MV-4-11 (cell line): ENCODE data around the gene SMARCD2.
"Not testable (repeated sequence)": the region's sequence is repeated elsewhere in the genome, so short reads cannot be mapped to it uniquely, and the experiment has no call there.

Source experiments
- DNase-seq: peaks from one replicate; lab custom pipeline; 2025; lab: John Stamatoyannopoulos, UW

SMARCD2 gene

GRCh38 chr17:63842540-63843386 is at the start of gene SMARCD2:
TSS of gene SMARCD2 (minus strand) at chr17:63842685. CDS start at chr17:63842674, 11 bp downstream.
- peak; percentile 98 for DNase-seq

- peak; percentile 48 for DNase-seq
These were observed 46.8 kb upstream of the SMARCD2 start for GRCh38 chr17:63889026-63889848.

- DNase-seq, result not testable (repeated sequence)
These were observed 42.6 kb upstream of the SMARCD2 start for GRCh38 chr17:63885119-63885518.

GRCh38 chr17:63882626-63883126 is 40.2 kb upstream of the SMARCD2 start:
- DNase-seq, result not testable (repeated sequence)

GRCh38 chr17:63881935-63882601 is 39.6 kb upstream of the SMARCD2 start, which contains the start of gene GH2:
TSS of gene GH2 (minus strand) at chr17:63881944. CDS start at chr17:63881801, 143 bp downstream.
- DNase-seq, result no peak

GRCh38 chr17:63881337-63881736 is 38.9 kb upstream of the SMARCD2 start:
- DNase-seq, result not testable (repeated sequence)

- no peak for DNase-seq
These were observed 38.2 kb upstream of the SMARCD2 start for GRCh38 chr17:63880706-63881105.

- not testable (repeated sequence) for DNase-seq
These were observed 35.9 kb upstream of the SMARCD2 start for GRCh38 chr17:63878413-63878812.

- not testable (repeated sequence) for DNase-seq
These were observed 32.2 kb upstream of the SMARCD2 start for GRCh38 chr17:63874693-63875092.

- not testable (repeated sequence) for DNase-seq
These were observed 31.7 kb upstream of the SMARCD2 start for GRCh38 chr17:63874061-63874626.

GRCh38 chr17:63873577-63873976 is 31.1 kb upstream of the SMARCD2 start, which contains the start of gene CSH2:
TSS of gene CSH2 (minus strand) at chr17:63873677. CDS start at chr17:63873614, 63 bp downstream.
- not testable (repeated sequence) for DNase-seq

GRCh38 chr17:63871646-63872365 is 29.3 kb upstream of the SMARCD2 start:
- DNase-seq, result not testable (repeated sequence)

GRCh38 chr17:63870292-63870665 is 27.8 kb upstream of the SMARCD2 start:
- not testable (repeated sequence) for DNase-seq

GRCh38 chr17:63869491-63870291 is 27.2 kb upstream of the SMARCD2 start:
- not testable (repeated sequence) for DNase-seq

GRCh38 chr17:63866625-63867024 is 24.1 kb upstream of the SMARCD2 start:
- not testable (repeated sequence) for DNase-seq

GRCh38 chr17:63859257-63859656 is 16.8 kb upstream of the SMARCD2 start:
- no peak for DNase-seq

GRCh38 chr17:63856425-63856824 is 13.9 kb upstream of the SMARCD2 start:
- DNase-seq, result not testable (repeated sequence)

- no peak for DNase-seq
These were observed 12.7 kb upstream of the SMARCD2 start for GRCh38 chr17:63855185-63855584.

- no peak for DNase-seq
These were observed 12.2 kb upstream of the SMARCD2 start for GRCh38 chr17:63854709-63855108.

GRCh38 chr17:63853260-63853659 is 10.8 kb upstream of the SMARCD2 start:
- no peak for DNase-seq
